Measurements from ENCODE around the gene USP15.
A peak's percentile ranks its signal among the peaks of the same experiment; 100 is the strongest.

Gene USP15

DNA sequence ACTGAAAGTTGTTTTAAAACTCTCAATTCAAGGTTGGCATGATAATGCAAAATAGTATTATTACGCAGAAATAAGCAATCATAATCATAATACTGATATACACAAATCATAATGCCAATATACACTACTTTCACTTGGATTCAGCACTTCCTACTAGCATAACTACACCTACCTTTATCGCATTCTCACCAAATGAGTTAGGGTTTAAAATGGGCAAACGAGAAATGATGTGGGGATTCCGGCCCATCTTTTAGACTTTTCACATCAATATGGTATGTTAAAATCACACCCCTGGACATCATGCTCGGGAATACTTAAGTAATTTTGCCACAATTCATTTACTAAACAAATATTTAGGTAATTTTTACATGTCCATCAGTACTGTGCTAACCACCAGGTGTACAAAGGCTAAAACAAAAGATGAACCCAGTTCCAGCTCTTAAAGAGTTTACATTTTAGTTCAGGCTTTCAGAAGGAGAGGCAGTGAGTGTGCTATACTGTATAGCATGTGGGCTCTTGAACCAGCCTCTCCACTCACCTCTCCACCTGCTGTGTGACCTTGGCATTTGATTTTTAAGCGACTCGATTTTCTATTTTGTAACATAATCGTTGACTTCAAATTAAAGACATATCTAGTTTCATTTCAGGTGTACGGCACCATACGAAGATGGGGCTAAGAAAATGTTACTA is 1.1 kb upstream of the USP15 start:
- DNase-seq, result peak in 1 of 2 experiments; percentile 9

DNA sequence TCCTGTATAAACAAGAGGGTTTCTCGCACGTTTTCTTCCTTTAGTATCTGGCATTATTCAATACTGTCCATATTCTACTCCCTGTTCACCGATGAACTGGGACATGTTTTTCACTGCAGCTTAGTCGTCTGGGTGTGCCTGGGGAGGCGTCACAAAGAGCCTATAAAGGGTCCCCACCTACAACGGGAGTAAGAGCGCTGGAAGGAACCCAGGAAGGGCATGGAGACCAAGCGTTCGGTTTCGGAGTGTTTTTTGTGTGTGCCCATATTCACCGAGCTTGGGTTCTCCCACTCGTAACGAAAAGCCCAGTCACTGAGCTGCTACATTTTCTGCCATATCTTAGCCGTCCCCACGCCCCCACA is 592 bp upstream of the USP15 start:
- DNase-seq, result no peak

DNA sequence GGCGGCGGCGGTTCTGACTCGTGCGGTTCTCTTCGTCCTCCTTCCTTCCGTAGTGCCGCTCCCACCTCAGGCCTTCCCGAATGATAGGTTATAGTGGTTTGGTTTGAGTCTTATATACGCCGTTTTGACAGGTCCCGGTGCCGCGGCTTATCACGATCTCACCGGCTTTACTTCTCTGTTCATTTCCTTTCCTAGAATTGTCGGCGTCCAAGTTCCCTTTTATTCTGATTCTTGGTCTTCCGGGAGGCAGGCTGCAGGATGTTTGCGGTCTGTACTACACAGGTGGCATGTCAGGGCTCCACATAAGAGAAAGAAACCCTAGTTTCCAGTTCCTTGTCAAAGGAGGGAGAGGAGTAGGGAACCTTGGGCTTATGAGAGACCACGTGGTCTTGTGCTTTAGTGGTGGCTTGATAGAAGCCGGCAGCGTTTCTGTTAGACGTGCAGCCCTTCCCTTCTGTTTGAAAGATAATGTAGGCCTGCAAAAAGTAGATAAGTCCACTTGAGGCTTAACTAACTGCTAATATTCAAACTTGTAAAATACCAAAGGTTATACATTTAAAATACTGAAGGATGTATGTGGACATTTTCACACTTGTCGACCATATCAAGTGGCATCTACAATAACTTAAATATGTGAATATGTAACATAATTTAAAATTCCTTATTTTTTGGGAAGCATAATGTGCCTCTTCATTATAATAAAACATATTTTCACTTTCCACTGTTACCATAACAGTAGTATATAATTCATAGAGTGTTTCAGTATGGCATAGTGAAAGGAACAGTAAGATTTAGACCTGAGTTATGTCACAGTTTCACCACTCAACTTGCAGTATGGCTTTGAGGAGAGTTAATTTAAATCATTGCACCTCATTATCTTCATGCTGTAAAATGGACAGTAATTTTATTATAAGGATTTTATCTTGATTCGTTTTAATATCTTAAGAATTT is 804 bp downstream of the USP15 start:
- peak; percentile 53 for DNase-seq

GRCh38 chr12:62261876-62262517 is 1.8 kb downstream of the USP15 start:
- no peak for DNase-seq

DNA sequence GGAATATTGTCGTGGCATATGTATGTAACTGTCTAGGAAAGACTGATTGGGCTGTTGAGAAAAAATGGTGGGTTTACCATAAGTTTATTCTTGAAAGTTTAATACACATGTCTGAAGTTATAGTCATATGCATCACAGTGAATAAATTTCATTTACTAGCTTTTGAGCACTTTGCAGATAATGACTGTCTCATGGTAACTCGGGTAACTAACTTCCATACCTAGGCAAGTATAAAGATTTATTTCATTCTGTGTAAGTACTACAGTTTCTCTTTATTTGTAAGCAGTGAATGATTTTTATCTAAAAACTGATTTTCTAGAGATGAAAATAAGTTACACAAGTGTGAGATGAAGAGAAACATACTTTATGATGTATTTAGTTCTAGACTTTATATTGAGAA is 3.0 kb downstream of the USP15 start:
- no peak for DNase-seq

DNA sequence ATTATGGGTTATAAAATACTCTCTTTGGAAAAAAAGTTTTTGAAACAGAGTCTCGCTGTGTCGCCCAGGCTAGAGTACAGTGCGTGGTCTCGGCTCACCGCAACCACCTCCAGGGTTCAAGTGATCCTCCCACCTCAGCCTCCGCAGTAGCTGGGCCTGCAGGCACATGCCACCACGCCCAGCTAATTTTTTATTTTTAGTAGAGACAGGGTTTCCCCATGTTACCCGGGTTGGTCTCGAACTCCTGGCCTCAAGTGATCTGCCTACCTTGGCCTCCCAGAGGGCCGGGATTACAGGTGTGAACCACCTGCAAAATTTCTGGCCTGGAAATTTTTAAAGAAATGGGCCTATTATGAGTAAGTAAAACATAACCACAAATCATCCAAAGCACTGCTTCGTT is 3.8 kb downstream of the USP15 start:
- peak; percentile 5 to 15 for DNase-seq

- DNase-seq, result no peak
These were observed 4.5 kb downstream of the USP15 start for GRCh38 chr12:62264706-62265105.

- no peak for DNase-seq
These were observed 5.3 kb downstream of the USP15 start for GRCh38 chr12:62265511-62265910.

DNA sequence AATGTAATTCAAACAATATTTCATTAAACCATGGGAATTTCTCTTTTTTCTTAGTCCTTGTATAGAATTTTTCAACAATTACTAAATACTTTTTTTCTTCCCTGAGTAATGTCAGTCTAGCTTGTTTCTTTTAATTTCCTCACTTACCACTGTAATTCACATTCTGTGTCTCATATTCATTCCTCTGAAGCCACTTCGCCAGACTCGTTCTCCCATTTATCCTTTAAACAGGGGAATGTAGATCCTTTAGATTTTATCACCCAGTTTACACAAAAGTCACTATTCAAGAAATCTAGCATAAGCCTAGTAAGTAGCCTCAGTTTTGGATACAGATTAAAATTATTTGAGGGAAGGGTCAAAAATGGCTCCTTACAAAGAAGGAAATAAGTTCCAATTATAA is 6.8 kb downstream of the USP15 start:
- no peak for DNase-seq

GRCh38 chr12:62267480-62267879 is 7.3 kb downstream of the USP15 start:
- no peak for DNase-seq

GRCh38 chr12:62268956-62269355 is 8.8 kb downstream of the USP15 start:
- no peak for DNase-seq

DNA sequence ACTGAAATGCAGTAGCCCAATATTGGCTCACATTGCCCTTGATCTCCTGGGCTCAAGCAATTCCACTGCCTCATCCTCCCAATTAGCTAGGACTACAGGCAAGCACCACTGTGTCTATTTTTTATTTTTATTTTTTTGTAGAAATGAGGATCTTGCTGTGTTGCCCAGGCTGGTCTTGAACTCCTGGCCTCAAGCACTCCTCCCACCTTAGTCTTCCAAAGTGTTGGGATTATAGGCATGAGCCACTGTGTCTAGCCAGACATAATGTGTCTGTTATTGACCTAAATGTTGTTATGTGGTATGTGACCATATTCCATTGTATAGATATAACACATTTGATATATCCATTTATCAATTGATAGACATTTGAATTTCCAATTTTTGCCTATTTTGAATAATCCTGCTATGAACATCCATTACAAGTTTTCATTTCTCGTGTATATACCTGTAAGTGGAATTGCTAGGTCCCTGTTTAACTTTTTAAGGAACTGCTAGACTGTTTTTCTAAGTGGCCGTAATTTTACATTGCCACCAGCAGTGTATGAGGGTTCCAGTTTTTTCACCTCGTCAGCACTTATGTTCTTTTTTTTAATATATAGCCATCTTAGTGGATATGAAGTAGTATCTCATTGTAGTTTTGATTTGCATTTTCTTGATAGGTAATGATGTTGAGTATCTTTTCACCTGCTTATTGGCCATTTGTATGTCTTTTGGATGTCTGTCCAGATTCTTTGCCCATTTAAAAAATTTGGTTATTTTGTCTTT is 9.4 kb downstream of the USP15 start:
- DNase-seq, result no peak

DNA sequence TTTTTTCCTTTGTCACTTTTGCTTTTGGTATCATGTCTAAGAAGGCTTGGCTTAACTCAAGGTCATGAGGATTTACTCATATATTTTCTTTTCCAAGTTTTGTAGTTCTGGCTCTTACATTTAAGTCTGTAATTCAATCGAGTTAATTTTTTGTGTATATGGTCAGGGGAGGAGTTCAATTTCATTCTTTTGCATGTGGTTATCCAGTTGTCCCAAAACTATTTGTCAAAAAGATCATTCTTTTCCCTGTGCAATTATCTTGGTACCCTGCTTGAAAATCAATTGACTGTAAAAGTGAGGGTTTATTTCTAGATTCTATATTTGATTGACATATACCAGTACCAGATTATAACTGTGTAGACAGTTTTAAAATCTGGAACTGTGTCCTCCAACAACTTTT is 10.2 kb downstream of the USP15 start:
- no peak for DNase-seq

GRCh38 chr12:62270872-62271271 is 10.7 kb downstream of the USP15 start:
- no peak for DNase-seq

DNA sequence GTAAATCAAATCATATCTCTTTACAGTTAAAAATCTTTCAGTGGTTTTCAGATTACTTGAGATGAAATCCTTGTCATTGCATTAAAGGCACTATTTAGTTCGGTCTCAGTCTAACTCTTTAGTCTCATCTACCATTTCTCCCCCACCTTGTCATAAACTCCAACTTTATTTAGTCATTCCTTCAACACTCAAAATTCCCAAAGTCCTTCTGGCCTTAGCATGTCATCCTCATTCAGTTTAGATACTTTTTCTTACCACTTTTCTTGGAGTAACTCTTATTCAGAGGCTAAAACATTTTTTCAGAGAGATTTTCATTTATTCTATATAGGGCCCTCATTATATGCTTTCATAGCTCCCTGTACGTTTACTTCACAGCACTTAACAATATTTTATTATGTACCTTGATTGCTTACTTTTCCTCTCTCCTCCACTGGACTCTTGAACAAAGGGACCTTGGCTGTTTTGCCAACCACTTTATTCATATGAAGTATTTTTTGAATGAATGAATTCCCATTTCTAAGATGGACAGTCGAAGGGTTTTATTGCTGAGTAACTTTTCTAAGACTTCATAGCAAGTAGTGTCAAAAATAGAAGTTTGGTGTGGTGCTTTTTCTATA is 12.8 kb downstream of the USP15 start:
- DNase-seq, result no peak

- DNase-seq, result no peak
These were observed 13.6 kb downstream of the USP15 start for GRCh38 chr12:62273724-62274380.

- no peak for DNase-seq
These were observed 17.8 kb downstream of the USP15 start for GRCh38 chr12:62278022-62278421.

DNA sequence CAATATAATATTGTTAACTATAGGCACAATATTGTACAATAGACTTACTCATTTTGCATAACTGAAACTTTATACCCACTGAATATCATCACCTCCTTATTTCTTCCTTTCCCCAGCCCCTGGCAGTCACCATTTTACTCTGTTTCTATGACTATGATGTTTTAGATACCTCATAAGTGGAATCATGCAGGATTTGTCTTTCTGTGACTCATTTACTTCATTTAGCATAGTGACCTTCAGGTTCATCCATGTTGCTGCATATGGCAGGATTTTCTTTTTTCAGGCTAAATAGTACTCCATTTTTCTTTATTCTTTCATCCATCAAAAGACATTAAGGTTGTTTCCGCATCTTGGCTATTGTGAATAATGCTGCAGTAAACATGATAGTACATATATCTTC is 18.9 kb downstream of the USP15 start:
- DNase-seq, result no peak

DNA sequence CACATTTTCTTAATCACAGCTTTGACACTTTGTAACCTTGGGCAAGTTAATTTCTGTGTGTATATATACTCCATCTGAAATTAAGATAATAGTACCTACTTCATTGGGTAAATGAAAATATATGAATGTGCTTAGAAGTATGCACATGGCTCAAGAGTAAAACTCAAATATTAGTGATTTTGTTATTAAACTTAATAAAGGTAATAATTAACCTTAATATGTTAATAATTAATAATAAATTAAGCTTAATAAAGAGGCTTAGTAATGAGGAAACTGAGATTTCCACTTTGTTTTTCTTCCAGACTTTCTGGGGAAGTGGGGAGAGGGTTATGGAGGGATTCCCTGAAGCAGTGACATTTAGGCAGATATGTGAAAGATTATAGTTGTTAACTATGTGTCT is 19.8 kb downstream of the USP15 start:
- no peak for DNase-seq

DNA sequence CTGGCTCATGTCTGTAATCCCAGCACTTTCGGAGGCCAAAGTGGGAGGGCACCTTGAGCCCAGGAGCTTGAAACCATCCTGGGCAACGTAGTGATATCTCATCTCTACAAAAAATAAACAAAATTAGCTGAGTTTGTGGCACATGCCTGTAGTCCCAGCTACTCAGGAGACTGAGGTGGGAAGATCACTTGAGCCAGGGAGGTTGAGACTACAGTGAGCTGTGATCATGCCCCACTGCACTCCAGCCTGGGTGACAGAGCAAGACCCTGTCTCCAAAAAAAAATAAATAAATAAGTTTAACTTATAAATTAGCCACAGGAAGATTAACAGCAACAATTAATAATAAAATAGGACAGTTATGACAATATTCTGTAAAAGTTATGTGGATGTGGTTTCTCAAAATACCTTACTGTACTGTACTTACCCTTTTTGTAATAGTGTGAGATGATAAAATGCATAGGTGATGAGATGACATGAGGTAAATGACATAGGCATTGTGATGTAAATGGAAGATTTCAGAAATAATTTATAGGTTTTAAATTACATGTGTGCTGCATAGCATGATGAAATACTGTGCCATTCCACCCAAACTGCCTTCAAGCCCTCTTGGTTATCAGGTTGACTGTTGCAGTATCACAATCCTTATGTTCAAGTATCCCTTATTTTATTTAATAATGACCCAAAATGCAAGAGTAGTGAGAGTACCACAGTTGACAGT is 22.0 kb downstream of the USP15 start:
- DNase-seq, result no peak

- no peak for DNase-seq
These were observed 24.5 kb downstream of the USP15 start for GRCh38 chr12:62284749-62285148.
